Stimulated activated CD4-positive, alpha-beta T cell treated with anti-CD3 and anti-CD28 coated beads, Interleukin-4, amount 100 ng/mL, for 1 hour (primary cell): ENCODE measurements around the gene TTC7B.
A peak's percentile ranks its signal among the peaks of the same experiment; 100 is the strongest.
"Not testable (repeated sequence)": the region's sequence is repeated elsewhere in the genome, so short reads cannot be mapped to it uniquely, and the experiment has no call there.

Experiments used
- DNase-seq: peaks from one replicate; pipeline ENCODE4 v3.0.0-alpha.2; 2020

The TTC7B gene

GRCh38 chr14:90830931-90831701 lies 14.9 kb upstream of the TTC7B start:
- no peak for DNase-seq

DNA sequence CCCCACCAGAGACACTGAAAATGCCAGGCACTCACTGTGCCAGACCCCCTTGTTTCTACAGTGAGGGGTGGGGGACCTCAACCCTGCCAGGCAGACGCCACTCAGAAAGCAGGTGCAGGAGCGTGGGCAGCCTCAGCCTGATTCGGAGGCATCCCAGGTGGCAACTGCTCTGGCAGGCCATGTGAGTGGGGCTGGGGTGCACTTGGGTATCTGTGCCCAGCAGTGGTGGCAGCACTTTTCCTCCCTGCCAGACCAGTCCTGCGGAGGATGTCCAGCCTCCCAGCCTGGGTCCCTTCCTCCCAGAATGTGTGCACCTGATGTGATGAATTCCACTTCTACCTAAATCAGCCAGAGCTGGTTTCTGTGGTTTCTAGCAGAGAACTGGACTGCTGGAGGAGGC lies 13.4 kb upstream of the TTC7B start:
- no peak for DNase-seq

GRCh38 chr14:90828642-90829487 lies 12.6 kb upstream of the TTC7B start:
- no peak for DNase-seq

DNA sequence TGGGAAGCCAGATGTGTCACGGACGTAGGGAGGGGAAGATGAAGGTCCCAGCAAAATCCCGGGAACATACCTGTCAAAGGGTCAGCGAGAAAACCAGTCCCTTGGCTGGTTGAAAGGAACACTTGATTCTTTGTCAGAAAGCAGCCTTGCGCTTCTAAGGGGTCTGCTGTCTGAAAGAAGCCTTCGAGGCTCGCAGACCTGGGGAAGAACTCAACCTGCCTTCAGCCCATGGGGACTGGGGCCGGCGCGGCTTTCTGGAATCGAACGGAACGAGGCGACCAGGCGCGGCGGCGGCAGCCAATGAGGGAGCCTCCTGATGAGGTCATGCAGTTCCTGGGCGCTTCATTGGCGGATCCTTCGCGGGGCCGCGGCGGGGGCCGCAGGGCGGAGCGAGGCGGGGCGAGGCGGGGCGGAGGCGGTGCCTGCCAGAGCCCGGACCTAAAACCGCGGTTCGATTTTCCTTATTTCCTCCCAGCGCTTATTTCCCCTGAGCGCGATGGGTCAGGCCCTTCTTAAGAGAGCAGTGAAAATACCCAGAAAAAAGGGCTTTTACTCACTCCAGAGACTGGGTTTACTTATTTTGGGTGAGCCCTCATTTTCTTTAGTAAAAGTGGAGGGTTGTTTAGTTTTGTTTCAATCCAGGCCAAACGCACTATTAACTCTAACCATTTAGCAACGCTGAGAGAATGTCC lies 11.8 kb upstream of the TTC7B start:
- peak; percentile 91 for DNase-seq

DNA sequence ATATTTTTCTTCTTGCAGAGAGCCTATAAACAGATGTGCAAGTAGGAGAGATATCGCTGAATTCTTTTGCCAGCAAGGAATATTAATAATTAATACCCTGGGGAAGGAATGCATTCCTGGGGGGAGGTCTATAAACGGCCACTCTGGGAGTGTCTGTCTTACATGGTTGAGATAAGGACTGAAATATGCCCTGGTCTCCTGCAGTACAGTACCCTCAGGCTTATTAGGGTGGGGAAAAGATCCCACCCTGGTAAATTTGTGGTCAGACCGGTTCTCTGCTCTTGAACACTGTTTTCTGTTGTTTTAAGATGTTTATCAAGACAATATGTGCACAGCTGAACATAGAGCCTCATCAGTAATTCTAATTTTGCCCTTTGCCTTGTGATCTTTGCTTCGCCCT lies 7.3 kb upstream of the TTC7B start:
- not testable (repeated sequence) for DNase-seq

DNA sequence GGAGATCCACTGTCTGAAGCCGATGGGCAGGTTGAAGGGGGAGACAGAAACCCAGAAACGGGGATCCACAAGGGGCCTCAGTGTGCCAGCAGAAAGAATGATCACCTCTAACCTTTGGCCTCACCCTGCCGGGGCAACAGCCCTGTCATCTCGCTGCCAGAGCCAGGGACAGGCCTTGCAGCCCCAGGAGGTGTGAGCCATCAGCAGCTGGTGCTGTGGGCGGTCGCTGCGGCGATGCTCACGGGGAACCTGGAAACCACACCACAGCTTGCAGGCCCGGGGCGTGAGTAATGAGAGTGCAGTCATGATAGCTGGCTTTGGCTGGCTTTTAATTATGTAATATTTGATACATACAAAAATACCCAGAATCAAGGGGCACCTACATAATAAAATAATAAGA lies 4.7 kb upstream of the TTC7B start:
- peak; percentile 75 for DNase-seq

DNA sequence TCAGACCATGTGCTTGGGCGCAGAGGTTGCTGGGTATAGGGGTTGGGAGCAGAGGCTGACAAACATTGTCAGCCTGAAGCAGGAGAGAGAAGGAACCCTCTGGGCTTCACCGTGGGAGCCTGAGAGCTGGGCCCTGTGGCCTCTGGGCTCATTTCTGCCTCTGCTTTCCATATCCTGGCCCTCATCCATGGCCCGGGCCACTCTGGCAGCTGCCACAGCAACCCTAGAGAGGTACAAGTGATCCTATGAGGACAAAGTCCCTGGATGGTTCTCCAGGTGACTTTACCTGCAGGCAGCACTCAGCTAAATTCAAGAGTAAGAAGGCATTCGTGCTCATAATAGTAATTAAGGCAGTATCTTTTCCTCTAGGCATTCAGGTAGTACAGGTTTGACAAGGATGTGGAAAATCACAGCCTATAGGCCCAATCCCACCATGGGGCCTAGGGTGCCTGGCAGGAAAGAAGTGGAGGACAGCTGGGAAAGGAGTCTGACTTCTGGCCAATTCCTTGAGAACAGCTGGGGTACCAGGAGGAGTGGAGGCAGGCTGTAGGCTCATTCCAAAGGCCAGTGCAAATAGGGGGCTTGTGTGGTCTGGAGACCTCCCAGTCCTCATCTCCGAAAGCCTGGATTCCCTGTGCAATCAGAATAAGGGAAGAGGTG lies 3.6 kb upstream of the TTC7B start:
- DNase-seq, result no peak

GRCh38 chr14:90818715-90819114 lies 2.5 kb upstream of the TTC7B start:
- no peak for DNase-seq

GRCh38 chr14:90816681-90817436 lies 629 bp upstream of the TTC7B start:
- no peak for DNase-seq

DNA sequence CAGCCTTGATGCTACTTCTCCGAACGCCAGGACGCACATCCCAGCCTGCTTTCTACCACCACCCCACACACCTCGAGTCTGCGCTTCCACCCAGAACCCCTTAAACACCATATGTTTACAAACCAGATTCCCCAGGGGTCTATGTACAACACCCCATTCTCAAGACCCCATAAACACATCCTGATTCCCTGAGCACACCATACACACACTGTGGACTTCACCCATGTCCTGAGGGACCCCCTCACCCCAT lies 733 bp downstream of the TTC7B start:
- DNase-seq, result no peak

- no peak for DNase-seq
These were observed 1.2 kb downstream of the TTC7B start for GRCh38 chr14:90814806-90815571.

GRCh38 chr14:90813442-90813841 lies 2.8 kb downstream of the TTC7B start:
- DNase-seq, result no peak

GRCh38 chr14:90812109-90812508 lies 4.1 kb downstream of the TTC7B start:
- DNase-seq, result no peak

GRCh38 chr14:90811641-90812040 lies 4.6 kb downstream of the TTC7B start:
- no peak for DNase-seq

DNA sequence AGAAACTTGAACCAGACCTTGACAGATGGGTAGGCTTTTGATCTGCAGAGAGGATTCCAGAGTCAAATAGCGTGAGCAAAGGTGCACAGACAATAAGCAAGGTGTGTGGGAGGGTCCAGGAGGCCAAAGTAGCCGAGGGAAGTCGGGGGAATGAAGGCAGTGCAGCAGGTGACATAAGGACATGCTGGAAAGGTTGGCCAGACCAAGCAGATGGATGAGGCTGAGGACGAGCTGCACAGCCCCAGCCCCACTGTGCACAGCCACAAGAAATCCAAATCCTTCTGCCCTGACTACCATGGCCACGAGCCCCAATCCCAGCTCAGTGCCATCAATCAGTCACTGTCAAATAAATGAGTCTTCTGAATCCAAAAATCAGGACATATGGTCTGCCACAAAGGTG lies 5.4 kb downstream of the TTC7B start:
- DNase-seq, result no peak

- no peak for DNase-seq
These were observed 6.5 kb downstream of the TTC7B start for GRCh38 chr14:90809530-90810312.

- no peak for DNase-seq
These were observed 7.3 kb downstream of the TTC7B start for GRCh38 chr14:90808759-90809529.

DNA sequence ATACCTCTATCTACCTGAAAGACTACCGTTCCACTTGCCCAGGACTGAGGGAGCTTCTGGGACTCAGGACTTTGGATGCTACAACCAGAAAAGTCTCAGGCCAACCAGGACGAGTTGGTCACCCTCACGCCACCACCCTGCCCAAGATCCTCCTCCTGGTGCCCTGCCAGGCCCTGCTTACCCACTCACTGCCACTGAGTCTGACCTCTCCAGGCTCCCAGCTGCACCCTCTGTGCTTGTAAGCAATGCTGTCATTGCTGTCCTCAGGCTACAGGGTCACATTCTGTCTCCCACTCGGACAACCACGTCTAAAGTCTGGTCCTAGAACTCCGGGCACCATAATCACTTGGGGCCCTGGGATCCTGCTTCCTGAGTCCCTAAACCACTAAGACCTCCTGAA lies 9.2 kb downstream of the TTC7B start:
- no peak for DNase-seq

DNA sequence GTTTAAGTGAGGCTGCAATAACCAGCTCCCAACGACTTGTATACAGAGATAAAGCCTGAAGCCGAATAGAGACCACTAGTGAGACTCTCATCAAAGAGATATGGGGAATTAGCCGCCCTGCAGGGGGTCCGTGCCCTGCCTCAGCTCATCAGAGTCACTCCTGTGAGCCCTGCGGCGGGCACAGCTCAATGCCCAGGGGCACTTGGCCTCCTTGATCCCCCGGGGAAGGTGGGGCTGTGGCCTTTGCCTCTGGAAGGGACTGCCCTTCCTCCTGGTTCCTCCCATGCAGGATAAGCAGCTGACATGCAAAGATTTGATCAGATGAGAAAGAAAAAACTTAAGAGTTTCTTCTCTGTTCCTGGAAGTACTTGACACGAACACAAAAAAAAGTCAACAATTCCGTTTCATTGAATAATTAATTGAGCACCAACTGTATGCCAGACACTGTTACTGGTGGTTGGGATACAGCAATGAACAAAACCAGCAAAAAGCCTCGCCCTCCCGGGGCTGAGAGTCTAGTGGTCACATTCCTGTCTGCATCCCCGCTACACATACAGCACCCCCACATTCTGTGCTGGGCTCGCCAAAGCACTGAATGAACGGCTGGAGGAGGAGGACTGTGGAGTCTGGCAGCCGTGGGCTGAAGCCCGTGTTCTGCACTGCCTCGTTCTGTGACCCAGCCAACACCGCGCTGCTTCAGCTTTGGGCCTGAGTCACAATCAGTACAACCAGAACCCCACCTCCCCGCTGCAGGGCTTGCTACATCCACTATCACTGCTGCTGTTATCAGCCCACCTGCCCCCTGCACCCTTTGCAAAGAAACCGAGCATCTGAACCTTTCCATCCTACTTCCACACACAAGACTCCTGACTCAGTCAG lies 10.3 kb downstream of the TTC7B start:
- no peak for DNase-seq
